AG20443 (cell line): Measurements from ENCODE around the gene RIPOR2.
"Not testable (repeated sequence)": the region's sequence is repeated elsewhere in the genome, so short reads cannot be mapped to it uniquely, and the experiment has no call there.

ENCODE experiments used
- DNase-seq: peaks from one replicate; pipeline ENCODE4 v3.0.0; 2012; ENCODE audit warnings: low spot score, mixed read lengths

The RIPOR2 gene

DNA sequence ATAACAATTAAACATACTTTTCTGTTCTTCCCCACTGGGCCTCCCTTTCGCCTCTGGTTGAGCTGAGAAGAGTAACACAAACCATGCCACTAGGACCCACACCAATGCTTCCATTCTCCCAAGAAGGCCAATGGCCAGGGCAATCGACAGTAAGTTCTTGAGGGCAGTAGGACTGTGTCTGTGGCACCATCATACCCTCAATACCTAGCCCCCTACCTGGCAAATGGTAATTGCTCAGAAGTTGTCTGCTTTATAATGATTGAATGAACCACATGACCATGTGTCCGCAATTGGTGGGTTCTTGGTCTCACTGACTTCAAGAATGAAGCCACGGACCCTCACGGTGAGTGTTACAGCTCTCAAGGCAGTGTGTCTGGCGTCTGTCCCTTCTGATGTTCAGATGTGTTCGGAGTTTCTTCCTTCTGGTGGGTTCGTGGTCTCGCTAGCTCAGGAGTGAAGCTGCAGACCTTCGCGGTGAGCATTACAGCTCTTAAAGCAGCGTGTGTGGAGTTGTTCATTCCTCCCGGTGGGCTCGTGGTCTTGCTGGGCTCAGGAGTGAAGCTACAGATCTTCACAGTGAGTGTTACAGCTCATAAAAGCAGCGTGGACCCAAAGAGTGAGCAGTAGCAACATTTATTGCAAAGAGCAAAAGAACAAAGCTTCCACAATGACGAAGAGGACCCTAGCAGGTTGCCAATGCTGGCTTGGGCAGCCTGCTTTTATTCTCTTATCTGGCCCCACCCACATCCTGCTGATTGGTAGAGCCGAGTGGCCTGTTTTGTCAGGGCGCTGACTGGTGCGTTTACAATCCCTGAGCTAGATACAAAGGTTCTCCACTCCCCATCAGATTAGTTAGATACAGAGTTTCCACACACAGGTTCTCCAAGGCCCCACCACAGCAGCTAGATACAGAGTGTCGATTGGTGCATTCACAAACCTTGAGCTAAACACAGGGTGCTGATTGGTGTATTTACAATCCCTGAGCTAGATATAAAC, 170.6 kb downstream of the RIPOR2 start:
- DNase-seq, result not testable (repeated sequence)

DNA sequence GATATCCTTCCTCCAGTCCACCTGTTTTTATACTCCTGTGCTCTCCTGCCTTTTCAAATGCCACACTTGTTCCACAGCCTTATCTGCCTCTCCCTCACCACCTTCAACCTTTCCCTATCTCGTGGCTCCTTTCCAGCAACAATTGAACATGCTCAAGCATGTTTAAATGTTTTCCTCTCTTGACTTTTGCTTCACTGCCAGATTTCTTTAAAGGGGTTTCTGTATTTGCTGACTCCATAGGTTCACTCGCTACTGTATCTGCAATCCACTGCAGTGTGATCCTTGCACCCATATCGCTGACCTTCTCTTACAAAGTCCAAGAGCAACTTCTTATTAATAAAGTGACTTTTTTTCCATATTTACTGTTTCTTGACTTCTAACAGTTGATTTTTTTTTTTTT, 172.2 kb downstream of the RIPOR2 start:
- DNase-seq, result no peak

DNA sequence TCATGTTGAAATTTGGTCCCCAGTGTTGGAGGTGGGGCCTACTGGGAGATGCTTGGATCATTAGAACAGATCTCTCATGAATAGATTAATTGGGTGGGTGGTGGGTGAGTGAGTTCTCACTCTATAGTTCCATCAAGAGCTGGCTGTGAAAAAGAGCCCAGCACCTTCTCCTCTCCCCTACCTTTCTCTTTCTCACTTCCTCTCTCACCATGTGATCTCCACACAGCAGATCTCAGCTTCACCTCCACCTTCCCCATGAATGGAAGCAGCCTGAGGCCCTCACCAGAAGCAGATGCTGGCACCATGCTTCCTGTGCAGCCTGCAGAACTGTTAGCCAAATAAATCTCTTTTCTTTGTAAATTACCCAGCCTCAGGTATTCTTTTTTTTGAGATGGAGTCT, 173.9 kb downstream of the RIPOR2 start:
- no peak for DNase-seq

DNA sequence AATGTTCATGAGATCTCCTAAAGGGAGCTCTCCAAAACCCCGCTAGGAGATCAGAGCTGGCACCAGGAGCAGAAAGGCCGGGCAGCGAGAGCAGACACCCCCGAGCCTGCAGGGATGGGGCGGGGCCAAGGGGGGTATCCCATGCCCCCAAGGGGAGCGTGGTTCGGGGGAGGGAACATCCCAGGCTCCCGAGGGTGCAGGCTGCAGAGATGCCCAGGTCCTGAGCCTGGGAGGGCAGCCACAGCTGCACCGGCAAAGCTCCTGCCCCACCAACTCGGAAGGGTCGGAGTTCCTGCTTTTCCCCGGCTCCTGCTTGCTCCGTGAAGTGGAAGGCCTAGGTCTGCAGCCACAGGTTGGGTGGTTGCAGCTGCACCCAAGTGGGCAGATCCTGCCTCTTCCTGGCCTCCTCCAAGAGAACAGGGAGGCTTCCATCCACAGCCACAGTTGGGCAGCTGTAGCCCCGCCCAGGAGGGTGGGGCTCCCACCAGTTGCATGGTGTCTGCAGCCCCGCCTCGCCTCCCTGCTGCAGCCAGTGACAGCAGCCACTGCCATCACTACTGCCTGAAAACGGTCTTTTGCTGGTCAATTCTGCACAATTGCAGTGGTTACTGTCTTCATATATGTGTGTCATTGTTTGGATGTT, 174.4 kb downstream of the RIPOR2 start:
- DNase-seq, result peak; percentile 20

DNA sequence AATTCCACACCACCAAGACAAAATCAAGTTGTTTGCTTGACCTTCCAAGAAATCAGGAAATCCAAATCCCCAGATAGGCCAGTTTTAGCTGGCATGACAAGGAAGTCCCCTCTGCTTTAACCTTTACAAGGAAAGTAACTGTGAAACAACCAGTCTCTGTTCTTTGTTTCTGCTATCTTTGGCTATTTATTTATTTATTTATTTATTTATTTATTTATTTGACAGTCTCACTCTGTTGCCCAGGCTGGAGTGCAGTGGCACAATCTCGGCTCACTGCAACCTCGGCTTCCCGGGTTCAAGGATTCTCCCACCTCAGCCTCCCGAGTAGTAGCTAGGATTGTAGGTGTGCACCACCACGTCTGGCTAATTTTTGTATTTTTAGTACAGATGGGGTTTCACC, 175.6 kb downstream of the RIPOR2 start:
- no peak for DNase-seq

DNA sequence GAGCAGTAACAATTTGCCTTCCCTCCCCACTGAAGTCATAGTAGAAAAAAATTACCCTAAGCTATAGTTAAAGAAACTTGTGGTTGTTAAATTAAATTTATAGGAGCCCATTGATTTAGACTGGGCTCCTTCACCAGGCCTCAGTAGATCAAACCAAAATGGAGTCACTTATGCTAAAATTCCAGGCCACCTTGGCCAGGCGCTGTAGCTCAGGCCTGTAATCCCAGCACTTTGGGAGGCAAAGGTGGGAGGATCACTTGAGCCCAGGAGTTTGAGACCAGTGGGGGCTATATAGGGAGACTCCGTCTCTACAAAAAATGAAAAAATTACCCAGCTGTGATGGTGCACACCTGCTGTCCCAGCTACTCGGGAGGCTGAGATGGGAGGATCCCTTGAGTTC, 176.0 kb downstream of the RIPOR2 start:
- no peak for DNase-seq

DNA sequence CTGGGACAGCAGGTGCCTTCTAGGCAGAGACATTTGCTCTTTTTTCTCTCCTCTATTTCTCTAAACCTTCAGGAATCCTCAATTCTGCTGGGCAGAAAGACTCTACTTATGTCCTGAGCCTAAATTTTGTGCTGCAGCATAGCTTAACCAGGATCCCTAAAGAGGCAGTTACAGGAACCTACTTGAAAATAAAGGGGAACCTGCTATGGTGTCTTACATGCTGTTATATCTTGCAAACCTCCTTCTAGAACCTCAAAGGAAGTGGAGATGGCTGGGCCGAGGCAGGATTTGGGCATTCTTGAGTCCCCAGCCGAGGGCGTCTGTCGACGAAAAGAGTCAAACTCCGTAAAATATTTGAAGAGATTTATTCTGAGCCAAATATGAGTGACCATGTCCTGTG, 178.1 kb downstream of the RIPOR2 start:
- DNase-seq, result no peak

DNA sequence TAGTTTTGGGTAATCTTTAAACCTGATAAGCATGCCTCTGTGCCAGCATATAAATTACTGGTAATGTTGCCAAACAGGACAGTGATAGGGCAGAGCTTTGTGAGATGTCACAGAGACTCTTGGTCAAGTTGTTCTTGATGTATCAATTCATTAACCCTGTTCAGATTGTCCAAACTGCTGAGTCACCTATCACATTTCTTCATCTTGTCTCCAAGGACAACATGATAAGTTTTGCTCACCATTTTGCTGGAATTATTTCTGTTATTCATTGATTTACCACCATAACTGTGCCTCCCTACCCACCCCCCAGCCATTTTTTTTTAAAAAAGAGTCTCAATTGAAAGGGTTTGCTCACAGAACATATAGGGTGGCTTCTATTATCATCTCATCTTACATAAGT, 180.5 kb downstream of the RIPOR2 start:
- DNase-seq, result no peak

DNA sequence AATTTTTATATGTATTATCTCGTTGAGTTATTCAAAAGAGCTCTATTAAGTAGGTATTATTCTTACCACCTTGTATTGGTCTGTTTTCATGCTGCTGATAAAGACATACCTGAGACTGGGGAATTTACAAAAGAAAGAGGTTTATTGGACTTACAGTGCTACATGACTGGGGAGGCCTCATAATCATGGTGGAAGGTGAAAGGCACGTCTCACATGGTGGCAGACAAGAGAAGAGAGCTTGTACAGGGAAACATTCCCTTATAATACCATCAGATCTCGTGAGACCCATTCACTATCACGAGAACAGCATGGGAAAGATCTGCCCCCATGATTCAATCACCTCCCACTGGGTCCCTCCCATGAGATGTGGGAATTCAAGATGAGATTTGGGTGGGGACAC, 181.4 kb downstream of the RIPOR2 start:
- not testable (repeated sequence) for DNase-seq
